GM19438 (cell line): ENCODE measurements around the gene ENTPD3.

Experiments
- ATAC-seq: cut with Tn5 transposase; IDR thresholded peaks from one replicate; pipeline ENCODE4 v1.9.1; 2021; ENCODE audit warnings: low read depth; ENCODE audit not compliant: unreplicated experiment

Gene ENTPD3, protein sequence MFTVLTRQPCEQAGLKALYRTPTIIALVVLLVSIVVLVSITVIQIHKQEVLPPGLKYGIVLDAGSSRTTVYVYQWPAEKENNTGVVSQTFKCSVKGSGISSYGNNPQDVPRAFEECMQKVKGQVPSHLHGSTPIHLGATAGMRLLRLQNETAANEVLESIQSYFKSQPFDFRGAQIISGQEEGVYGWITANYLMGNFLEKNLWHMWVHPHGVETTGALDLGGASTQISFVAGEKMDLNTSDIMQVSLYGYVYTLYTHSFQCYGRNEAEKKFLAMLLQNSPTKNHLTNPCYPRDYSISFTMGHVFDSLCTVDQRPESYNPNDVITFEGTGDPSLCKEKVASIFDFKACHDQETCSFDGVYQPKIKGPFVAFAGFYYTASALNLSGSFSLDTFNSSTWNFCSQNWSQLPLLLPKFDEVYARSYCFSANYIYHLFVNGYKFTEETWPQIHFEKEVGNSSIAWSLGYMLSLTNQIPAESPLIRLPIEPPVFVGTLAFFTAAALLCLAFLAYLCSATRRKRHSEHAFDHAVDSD

DNA sequence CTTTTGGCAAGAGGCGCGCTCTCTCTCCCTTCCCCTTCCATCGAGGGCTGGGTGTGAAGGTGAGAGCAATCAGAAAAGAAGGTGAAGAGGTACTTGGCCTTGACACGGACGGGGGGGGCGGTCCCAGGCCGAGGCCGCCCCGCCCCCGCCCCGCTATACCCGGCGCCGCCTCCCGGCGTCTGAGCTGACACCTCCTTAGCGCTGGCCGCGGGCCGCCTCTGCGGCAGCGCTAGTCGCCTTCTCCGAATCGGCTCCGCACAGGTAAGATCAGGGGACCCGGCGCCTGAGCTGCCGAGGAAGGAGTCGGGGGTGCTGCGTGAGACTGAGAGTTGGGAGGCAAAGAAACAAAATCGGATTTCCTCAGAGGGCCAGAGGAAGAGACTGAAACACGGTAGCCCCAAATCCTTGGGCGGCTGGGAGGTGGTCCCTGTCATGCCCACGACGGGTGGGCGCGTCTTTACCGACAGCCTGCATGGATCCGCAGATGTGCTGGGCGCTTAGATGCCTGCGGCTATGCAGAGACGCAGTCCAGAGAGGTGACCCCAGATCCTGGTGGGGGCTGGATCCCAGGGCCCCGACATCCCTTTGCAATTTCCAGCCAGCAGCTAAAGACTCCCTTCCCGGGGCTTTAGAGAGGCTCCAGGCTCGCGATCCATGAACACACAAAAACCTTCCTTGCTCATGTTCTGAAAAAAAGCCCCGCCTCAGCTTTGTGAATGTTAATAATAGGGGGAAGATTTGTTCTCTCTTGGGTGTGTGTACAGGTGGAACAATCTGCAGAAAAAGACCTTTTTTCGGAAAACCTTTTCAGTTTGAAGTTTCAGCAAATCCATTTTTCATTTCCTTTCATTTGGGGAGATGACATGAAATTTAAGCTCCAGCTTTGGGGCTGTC lies at the start of gene ENTPD3:
Gene ENTPD3, plus strand, starts transcription at position 184 of the 894 bp plus-strand sequence. CDS start 874 bp downstream, outside the sequence.
- ATAC-seq = no peak

DNA sequence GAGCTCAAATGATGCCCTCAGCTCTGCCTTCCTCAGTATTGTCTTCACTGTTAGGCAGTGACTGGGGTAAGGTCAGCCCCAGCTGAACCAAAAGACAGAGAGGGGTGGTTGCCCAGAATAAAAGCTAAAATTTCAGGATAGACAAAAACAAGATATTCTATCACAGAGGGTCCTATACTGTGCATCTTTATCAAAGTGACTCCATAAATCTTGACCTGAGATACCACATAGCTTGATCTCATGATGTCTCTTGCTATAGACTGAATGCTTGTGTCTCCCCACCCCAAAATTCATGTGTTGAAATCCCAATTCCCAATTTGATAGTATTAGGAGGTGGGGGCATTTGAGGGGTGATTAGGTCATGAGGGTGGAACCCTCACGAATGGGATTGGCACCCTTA lies 47.1 kb upstream of the ENTPD3 start:
- no peak for ATAC-seq

DNA sequence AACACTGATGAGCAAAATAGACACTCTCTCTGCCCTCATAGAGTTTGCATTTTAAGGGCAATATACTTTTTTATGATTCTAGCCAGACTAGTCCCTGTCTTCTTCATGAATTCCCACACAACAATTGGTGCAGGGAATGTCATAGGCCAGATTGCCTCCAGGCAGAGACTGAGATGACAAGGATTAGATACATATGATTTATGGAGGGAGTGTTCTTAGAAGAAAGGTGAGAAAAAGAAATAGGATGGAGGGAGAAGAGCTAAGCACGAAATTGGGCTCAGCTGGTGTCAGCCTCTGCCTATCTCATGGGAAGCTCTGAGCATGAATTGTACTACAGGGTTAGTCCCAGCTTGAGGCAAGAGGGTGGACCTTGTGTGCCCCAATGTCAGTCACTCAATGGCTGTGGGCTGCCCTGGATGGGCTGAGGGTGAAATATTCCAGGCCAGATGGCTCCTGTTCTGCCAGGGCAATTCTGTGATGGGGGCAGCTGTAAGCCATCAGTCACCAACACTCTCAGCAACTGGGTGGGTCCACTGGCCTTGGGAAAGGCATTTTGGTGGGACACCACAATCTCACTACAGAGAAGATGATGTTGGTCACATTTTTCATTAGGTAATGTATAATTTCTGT lies 46.3 kb upstream of the ENTPD3 start:
- ATAC-seq = no peak

DNA sequence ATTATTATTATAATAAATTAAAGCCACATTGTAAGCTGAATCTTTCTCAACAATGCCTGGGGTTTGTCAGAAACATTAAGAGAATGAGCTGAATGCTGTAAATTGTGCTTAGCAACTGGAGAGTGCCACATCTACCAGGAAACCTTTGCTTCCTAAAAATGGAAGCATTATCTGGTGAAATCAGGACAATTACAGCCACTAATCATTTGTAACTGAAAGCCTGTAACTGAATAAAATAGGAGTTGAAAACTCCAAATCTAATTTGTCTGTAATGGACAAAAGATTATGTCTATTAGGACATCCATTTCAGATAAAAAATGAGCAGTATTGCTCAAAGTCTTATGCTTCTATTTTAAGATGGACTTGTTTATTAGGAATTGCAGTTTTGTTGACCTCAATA lies 45.3 kb upstream of the ENTPD3 start:
- ATAC-seq = no peak

DNA sequence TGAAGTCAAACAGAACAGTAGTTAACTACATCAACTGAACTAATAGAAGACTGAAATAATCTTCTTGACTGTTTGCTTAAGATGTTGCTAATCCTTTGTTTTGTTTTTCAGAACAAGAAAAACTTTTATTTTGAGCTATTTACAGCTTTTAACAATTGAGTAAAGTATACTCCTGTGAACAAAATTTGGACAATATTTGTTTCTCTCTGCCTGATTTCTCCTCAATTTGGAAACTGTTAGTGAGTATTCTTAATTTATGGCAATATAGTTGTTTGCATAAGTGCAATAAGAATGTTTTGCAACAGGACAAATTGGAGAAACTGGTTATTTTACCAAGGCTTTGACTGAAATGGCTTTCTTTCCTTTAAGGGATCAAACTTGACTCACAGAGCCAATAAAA lies 36.5 kb upstream of the ENTPD3 start:
- no peak for ATAC-seq

DNA sequence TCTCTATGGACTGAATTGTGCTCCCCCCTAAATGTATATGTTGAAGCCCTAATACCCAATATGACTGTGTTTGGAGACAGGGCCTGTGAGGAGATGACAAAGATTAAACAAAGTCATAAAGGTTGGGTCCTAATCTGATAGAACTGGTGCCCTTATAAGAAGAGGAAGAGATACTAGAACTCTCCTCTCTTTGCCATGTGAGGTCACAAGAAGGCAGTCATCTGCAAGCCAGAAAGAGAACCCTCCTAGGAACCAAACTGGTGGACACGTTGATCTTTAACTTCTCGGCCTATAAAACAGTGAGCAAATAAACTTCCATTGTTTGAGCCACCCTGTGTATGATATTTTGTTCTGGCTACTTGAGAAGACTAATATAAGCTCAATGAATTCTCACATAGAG lies 31.6 kb upstream of the ENTPD3 start:
- no peak for ATAC-seq

DNA sequence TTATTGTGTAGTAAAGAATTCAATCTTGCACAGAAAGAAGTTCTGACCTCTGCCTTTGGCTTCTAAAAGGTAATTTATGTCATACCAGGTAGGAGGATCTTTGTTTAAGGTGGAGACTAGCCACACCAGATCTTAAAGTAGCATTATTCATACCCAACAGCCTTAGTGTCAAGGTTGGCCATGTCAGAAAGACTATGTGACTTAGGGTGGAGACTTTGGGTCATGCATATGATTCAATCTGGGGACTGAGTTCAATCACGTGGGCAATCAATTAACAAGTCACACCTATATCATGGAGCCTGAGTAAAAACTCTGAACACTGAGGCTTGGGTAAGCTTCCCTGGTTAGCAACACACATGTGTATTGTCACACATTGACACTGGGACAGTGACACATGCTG lies 28.5 kb upstream of the ENTPD3 start:
- no peak for ATAC-seq

DNA sequence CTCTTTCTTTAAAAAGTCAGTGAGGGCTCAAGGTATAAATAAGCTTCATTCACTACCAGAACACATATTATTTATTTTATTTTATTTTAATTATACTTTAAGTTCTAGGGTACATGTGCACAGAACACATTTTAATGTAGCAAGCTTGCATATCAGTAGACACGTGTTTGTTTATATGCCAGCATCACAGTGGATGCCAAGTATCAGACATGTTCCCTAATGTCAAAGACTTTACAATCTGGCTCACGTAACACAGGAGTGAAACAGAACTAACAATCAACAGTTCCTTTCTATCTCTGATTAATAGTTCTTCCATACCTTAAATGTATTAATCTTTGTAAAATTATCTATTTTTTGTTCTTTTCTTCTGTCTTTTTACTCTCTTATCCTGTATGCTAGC lies 23.3 kb upstream of the ENTPD3 start:
- no peak for ATAC-seq

DNA sequence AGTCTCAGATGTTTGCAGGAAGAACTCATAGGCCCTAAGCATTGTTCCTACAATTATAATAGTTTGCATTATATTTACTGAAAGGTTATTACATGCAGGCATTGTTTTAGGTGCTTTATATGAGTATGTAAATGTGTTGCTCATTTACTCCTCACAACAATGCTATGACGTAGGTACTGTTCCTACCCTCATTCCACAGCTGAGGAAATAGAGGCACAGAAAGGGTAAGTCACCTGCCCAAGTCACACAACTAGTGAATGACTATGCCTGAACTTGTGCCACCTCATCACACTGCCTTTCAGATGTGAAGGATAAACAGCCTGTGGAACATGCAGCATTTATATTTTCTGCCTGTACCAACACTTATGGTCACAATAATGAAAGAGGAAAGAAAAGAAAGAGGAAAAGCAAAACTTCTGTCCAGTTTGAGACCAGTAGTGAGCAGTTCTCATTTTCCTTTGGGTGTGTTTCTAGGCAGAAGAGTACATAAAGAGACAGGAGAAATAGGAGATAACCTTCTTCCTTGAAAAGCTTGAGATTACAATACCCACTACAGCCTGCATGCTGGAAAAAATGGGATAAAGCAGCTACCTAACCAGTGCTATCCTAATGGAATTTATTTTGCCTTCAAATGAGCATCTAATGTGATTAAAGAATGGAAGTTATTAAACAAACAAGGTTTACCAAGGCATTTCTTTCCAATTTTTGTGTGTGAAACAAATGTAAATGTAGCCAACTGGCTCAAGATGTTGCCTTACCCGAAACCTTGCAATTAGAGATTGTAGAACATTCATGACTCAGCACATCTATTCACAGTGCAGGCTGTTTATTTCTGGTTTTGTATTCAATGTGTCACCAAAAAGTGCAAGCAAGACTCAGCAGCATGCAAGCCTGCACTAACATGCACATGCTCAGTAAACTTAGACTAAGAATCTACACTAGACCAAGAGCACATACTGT lies 20.5 kb upstream of the ENTPD3 start:
- ATAC-seq = no peak

DNA sequence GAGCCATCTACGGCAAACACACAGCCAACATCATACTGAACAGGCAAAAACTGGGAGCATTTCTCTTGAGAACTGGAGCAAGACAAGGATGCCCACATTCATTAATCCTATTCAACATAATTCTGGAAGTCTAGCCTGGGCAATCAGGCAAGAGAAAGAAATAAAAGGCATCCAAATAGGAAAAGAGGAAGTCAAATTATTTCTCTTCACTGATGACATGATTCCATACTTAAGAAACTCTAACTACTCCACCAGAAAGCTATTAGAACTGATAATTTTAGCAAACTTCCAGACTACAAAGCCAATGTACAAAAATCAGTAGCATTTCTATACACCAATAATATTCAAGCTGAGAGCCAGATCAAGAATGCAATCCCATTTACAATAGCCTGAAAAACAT lies 17.3 kb upstream of the ENTPD3 start:
- no peak for ATAC-seq

DNA sequence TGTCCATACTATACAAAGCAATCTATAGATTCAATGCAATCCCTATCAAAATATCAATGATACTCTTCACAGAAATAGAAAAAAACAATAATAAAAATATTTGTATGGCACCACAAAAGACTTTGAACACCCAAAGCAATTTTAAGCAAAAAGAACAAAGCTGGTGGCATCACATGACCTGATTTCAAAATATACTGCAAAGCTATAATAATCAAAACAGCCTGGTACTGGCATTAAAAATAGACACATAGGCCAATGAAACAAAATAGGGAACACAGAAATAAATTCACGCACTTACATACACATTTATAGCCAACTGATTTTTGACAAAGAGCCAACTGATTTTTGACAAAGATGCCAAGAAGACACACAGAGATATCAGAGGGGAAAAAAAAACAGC lies 9.2 kb upstream of the ENTPD3 start:
- ATAC-seq = no peak

DNA sequence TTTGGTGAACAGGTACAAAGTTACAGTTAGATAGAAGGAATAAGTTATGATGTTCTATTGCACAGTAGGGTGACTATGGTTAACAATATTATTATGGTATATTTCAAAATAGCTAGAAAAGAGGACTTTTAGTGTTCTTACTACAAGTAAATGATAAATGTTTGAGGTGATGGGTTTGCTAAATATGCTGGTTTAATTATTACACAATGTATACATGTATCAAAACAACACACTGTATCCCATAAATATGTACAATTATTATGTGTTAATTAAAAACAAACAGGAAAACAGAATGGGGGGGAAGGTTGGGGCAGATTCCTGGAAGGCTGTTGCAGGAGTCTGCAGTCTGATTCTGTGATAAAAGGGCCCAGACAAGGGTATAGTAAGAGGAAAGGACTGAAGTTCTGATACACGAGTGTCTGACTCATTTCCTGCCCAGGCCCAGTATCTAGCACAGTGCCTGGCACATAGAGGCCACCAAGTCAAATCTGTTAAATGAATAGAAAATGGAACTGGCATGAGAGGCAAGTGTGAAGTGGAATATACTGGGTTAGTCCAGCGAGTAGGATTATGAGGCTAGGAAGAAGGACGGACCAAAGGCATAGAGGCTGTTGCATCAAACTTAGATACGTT lies 7.2 kb upstream of the ENTPD3 start:
- no peak for ATAC-seq

DNA sequence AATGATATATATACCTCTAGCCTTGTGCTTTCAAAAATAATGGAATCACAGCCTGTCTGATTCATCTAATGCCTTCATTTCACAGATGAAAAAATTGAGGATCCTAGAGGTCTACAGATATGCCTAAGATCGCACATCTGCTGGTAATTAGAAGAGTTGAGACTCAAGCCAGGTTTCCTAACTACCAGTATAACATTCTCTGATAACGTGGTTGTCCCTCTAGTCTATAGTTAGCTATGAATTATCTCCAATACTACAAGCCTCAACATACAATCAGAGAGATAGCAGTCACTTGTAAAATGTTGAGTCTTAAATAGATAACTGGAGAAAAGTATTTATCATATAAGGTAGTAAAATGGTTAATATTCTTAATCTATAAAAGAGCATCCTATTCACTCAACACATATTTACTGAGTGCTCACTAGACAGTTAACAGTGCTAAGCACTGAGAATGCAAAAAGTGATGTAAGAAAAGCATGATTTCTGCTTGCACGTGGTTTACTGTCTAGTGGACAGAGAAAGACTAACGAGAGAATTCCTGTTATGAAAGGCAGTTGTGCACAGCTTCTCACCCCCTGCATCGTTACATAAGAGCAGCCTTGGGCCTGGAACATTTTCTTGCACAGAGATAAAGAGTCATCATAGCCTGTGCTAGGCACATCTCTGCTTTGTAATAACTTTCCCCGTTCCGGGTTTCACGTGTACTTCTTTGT lies 4.9 kb upstream of the ENTPD3 start:
- no peak for ATAC-seq

DNA sequence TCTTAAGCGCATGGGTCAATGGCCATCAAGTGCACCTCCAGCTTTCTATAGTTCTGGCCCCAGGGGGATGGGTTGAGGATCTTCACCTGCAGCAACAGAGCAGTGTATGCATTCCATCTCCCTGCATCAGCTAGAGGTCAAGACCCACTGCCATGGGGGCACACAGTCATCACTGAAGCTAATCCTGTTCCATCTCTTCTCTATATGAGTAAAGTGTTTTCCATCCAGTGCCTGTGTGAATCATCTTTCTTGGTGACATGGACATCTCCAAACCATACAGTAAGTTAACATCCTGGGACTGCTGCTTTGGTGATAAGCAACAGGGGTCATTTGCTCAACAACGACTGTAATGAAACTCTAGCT lies 4.4 kb upstream of the ENTPD3 start:
- no peak for ATAC-seq

DNA sequence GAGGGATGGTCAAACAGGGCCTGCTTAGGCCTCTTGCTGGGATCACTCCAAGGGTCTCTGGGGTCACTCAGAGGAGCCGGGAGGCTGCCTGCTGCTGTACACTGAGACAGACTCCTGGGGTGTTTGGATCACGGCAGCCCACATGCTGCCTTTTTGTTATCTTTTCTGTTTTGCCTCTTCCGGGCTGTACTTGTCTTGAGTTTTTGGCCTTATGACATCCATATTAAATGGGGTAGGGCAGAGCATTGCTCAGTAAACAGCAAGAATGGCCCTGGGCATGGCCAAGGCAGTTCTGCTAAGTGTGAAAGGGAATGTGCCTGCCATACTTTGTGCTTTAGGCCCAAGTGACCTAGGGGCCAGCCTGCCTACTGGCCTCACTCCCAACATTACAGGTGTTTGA lies 771 bp upstream of the ENTPD3 start:
- ATAC-seq = no peak

DNA sequence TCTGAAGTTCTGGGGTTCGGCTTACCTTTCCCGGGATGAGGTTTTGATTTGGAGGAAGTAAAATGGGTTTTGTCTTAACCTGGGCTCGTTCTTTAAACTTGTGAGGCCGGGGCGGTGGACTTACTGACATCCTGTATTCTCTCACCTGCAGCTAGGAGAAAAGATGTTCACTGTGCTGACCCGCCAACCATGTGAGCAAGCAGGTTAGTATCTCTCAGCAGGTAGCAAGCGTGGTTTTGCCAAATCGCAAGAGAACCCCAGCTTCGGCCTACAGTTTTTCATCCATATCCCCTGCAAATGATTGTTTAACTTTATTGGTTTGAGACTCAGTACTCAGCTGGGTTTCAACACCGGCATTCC lies 891 bp downstream of the ENTPD3 start:
- no peak for ATAC-seq

DNA sequence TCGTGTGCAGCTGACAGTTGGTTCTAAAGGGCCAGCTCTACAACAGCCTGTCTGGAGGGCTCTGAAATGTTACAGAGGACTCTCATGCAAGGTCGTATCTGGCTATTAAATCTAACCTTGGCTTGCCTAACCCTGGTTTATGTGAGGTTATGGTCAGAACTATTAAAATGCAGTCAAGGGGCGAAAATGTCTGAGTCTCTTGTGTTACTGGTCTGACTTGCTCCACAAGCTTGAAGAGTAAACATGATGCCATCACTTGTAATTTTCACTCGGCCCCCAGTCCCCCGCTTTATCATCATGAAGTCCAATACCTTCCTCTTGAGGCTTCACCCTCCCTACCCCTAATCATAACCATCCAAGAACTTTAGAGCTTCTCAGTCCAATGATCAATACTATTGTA lies 9.4 kb downstream of the ENTPD3 start:
- ATAC-seq = no peak

DNA sequence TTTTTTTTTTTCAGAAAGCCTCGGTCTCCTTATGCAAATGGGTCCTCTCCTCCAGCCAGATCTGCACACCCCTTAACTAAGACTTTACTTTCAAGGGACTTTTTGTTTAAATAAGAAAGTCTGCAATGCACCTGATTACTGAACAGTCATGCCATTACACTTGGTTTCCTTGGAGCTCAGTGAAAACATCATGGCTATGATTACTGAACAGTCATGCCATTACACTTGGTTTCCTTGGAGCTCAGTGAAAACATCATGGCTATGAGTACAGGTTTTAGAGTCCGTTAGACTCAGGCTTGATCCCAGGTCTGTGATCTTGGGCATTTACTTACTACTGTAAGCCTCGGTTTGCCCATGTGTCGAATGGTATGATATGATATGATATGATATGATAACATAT lies 10.1 kb downstream of the ENTPD3 start:
- ATAC-seq = no peak

DNA sequence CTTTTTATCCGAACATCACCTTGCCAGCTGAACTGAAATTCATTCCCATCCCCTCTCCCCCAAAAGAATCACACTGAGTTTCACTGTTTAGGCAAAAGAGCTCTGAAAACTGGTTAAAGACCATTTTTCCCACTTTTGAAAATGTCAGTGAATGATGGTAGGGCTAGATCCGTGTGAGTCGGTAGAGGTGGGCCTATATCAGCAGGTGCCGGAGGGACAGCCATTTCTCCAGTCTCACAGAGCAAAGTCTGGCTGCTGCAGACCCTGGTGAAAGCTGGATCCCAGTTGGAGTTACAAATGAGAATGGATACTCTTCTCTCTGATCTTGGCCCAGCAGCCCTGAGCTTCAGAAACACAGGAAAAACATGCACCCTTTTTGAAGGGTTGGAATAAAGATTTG lies 10.9 kb downstream of the ENTPD3 start:
- ATAC-seq = no peak
